NCI-H2107 treated with DMSO at 0.1 percent for 48 hours (cell line): Measurements from ENCODE around the gene RNF11.

Experiments
- DNase-seq: peaks from one replicate; lab custom pipeline; 2025; ENCODE audit not compliant: unreplicated experiment; lab: John Stamatoyannopoulos, UW

RNF11 gene

GRCh38 chr1:51263147-51263877 is 27.2 kb downstream of the RNF11 start:
- DNase-seq, result no peak

GRCh38 chr1:51264451-51264850 is 28.4 kb downstream of the RNF11 start:
- peak; percentile 34 for DNase-seq

GRCh38 chr1:51265618-51266017 is 29.5 kb downstream of the RNF11 start:
- DNase-seq, result no peak

- no peak for DNase-seq
Observed at GRCh38 chr1:51266181-51266580, 30.1 kb downstream of the RNF11 start.

GRCh38 chr1:51266791-51267190 is 30.7 kb downstream of the RNF11 start:
- no peak for DNase-seq

- DNase-seq, result no peak
Observed at GRCh38 chr1:51268634-51269033, 32.6 kb downstream of the RNF11 start.

- DNase-seq, result peak; percentile 11
Observed at GRCh38 chr1:51270751-51271150, 34.7 kb downstream of the RNF11 start.

- no peak for DNase-seq
Observed at GRCh38 chr1:51272916-51273315, 36.8 kb downstream of the RNF11 start.

GRCh38 chr1:51274676-51275075 is 38.6 kb downstream of the RNF11 start:
- no peak for DNase-seq

- no peak for DNase-seq
Observed at GRCh38 chr1:51276286-51276685, 40.2 kb downstream of the RNF11 start.

GRCh38 chr1:51280321-51280978 is 44.4 kb downstream of the RNF11 start:
- DNase-seq, result no peak

- DNase-seq, result no peak
Observed at GRCh38 chr1:51281807-51282206, 45.7 kb downstream of the RNF11 start.

- DNase-seq, result no peak
Observed at GRCh38 chr1:51282605-51283004, 46.5 kb downstream of the RNF11 start.

GRCh38 chr1:51283979-51284378 is 47.9 kb downstream of the RNF11 start:
- DNase-seq, result no peak

- peak; percentile 97 for DNase-seq
Observed at GRCh38 chr1:51284487-51284954, 48.4 kb downstream of the RNF11 start.

GRCh38 chr1:51285055-51285454 is 49.0 kb downstream of the RNF11 start:
- no peak for DNase-seq

GRCh38 chr1:51287966-51288365 is 51.9 kb downstream of the RNF11 start:
- no peak for DNase-seq

GRCh38 chr1:51288578-51288977 is 52.5 kb downstream of the RNF11 start:
- no peak for DNase-seq

- no peak for DNase-seq
Observed at GRCh38 chr1:51289676-51290488, 53.8 kb downstream of the RNF11 start.

GRCh38 chr1:51290489-51290847 is 54.4 kb downstream of the RNF11 start:
- no peak for DNase-seq

GRCh38 chr1:51293898-51294515 is 57.9 kb downstream of the RNF11 start:
- DNase-seq, result no peak
